ENCODE results near the gene SCEL. TPM values are rescaled to one million over a fixed set of nuclear protein-coding genes. Genes with fewer than 3 reads are reported as not detected.
"Not testable (repeated sequence)": the region's sequence is repeated elsewhere in the genome, so short reads cannot be mapped to it uniquely, and the experiment has no call there.

Gene SCEL
- polyA plus RNA-seq, 1 donor = 1.9 TPM

- not testable (repeated sequence) for H3K27me3 ChIP-seq (ENCODE audit: control insufficient read depth, insufficient read depth, low read length); DNase-seq; H3K36me3 ChIP-seq (ENCODE audit: control insufficient read depth, insufficient read depth, low read length); H3K4me1 ChIP-seq (ENCODE audit: control insufficient read depth, insufficient read depth, low read length); H3K27ac ChIP-seq (ENCODE audit: low read length); H3K4me3 ChIP-seq (ENCODE audit: low read length); H3K9me3 ChIP-seq (ENCODE audit: control insufficient read depth, low read depth, low read length)
- WGBS (ENCODE audit: insufficient coverage, low lambda C conversion rate) = no CpG with 5 or more reads among the region's 23 CpGs
Observed at GRCh38 chr13:77660016-77660415, 124.5 kb downstream of the SCEL start.

DNA sequence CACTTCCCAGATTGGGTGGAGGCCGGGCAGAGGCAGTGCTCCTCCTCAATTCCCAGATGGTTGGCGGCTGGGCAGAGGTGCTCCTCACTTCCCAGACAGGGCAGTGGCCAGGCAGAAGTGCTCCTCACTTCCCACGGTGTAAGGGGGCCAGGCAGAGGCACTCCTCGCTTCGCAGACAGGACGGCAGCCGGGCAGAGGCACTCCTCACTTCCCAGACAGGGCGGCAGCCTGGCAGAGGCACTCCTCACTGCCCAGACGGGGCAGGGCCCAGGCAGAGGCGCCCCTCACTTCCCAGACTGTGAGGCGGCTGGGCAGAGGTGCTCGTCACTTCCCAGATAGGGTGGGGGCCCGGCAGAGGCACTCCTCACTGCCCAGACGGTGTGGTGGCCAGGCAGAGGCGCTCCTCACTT is 125.3 kb downstream of the SCEL start:
- no peak for DNase-seq
- Histone ChIP-seq H3K4me1 (ENCODE audit: control insufficient read depth, insufficient read depth, low read length) (no peaks in the 10 kb centered on the region), H3K9me3 (ENCODE audit: control insufficient read depth, low read depth, low read length) (peaks cover 9% of the 10 kb centered on the region), H3K27me3 (ENCODE audit: control insufficient read depth, insufficient read depth, low read length) (no peaks in the 10 kb centered on the region), H3K4me3 (ENCODE audit: low read length) (no peak overlapping the region), H3K36me3 (ENCODE audit: control insufficient read depth, insufficient read depth, low read length) (no peaks in the 10 kb centered on the region), H3K27ac (ENCODE audit: low read length) (no peak overlapping the region)
- no CpG with 5 or more reads among the region's 15 CpGs for WGBS (ENCODE audit: insufficient coverage, low lambda C conversion rate)

GRCh38 chr13:77662301-77662700 is 126.8 kb downstream of the SCEL start:
- not testable (repeated sequence) for H3K9me3 ChIP-seq (ENCODE audit: control insufficient read depth, low read depth, low read length); DNase-seq; H3K27ac ChIP-seq (ENCODE audit: low read length); H3K4me3 ChIP-seq (ENCODE audit: low read length); H3K4me1 ChIP-seq (ENCODE audit: control insufficient read depth, insufficient read depth, low read length); H3K27me3 ChIP-seq (ENCODE audit: control insufficient read depth, insufficient read depth, low read length); H3K36me3 ChIP-seq (ENCODE audit: control insufficient read depth, insufficient read depth, low read length)
- WGBS (ENCODE audit: insufficient coverage, low lambda C conversion rate) = no CpG with 5 or more reads among the region's 16 CpGs

GRCh38 chr13:77662831-77663230 is 127.3 kb downstream of the SCEL start:
- DNase-seq; H3K36me3 ChIP-seq (ENCODE audit: control insufficient read depth, insufficient read depth, low read length); H3K4me3 ChIP-seq (ENCODE audit: low read length); H3K27me3 ChIP-seq (ENCODE audit: control insufficient read depth, insufficient read depth, low read length); H3K9me3 ChIP-seq (ENCODE audit: control insufficient read depth, low read depth, low read length); H3K27ac ChIP-seq (ENCODE audit: low read length); H3K4me1 ChIP-seq (ENCODE audit: control insufficient read depth, insufficient read depth, low read length): not testable (repeated sequence)
- WGBS (ENCODE audit: insufficient coverage, low lambda C conversion rate) = no CpG with 5 or more reads among the region's 15 CpGs

DNA sequence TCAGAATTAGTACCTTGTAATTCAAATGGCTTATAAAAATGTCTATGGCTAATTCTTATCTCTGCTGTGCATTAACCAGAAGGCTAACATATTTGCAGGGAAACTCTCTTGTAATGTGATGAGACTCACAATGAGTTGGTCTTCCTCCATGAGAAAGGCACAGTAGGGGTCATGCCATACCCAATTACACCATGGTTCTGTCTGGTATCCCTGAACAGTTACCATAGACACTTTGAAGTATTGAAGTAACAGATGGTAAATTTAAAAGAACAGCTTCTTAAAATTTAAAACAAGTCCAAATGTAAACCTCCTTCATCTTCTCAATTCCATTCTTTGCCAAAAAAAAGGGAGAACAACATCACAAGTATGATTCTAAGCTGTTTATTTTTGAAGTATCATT is 139.3 kb downstream of the SCEL start:
- Histone ChIP-seq H3K9me3 (ENCODE audit: control insufficient read depth, low read depth, low read length) (no peaks in the 10 kb centered on the region), H3K27me3 (ENCODE audit: control insufficient read depth, insufficient read depth, low read length) (no peaks in the 10 kb centered on the region), H3K27ac (ENCODE audit: low read length) (no peak overlapping the region), H3K4me1 (ENCODE audit: control insufficient read depth, insufficient read depth, low read length) (no peaks in the 10 kb centered on the region), H3K36me3 (ENCODE audit: control insufficient read depth, insufficient read depth, low read length) (no peaks in the 10 kb centered on the region), H3K4me3 (ENCODE audit: low read length) (no peak overlapping the region)
- no peak for DNase-seq

GRCh38 chr13:77678691-77679235 is 143.3 kb downstream of the SCEL start:
- Histone ChIP-seq H3K36me3 (ENCODE audit: control insufficient read depth, insufficient read depth, low read length) (no peaks in the 10 kb centered on the region), H3K27me3 (ENCODE audit: control insufficient read depth, insufficient read depth, low read length) (no peaks in the 10 kb centered on the region), H3K4me3 (ENCODE audit: low read length) (no peak overlapping the region), H3K27ac (ENCODE audit: low read length) (no peak overlapping the region), H3K4me1 (ENCODE audit: control insufficient read depth, insufficient read depth, low read length) (no peaks in the 10 kb centered on the region), H3K9me3 (ENCODE audit: control insufficient read depth, low read depth, low read length) (no peaks in the 10 kb centered on the region)
- no peak for DNase-seq
- WGBS (ENCODE audit: insufficient coverage, low lambda C conversion rate) = no CpG with 5 or more reads among the region's 5 CpGs

DNA sequence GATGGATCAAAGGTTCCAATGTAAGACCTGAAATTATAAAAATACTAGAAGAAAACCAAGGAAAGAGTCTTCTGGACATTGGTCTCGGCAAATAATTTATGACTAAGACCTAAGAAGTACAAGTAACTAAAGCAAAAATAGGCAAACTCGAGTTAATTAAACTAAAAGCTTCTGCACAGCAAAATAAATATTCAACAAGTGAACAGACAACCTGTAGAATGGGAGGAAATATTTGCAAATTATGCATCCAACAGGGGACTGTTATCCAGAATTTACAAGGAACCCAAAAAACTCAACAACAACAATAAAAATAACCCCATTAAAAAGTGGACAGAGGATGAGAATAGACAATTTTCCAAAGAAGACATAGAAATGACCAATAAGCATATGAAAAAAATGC is 152.3 kb downstream of the SCEL start:
- 81% methylated on average over 2 of the region's 2 CpGs for WGBS (ENCODE audit: insufficient coverage, low lambda C conversion rate)
- Histone ChIP-seq H3K27me3 (ENCODE audit: control insufficient read depth, insufficient read depth, low read length) (no peaks in the 10 kb centered on the region), H3K27ac (ENCODE audit: low read length) (no peak overlapping the region), H3K4me1 (ENCODE audit: control insufficient read depth, insufficient read depth, low read length) (no peaks in the 10 kb centered on the region), H3K4me3 (ENCODE audit: low read length) (no peak overlapping the region), H3K36me3 (ENCODE audit: control insufficient read depth, insufficient read depth, low read length) (no peaks in the 10 kb centered on the region), H3K9me3 (ENCODE audit: control insufficient read depth, low read depth, low read length) (no peaks in the 10 kb centered on the region)
- DNase-seq = no peak

GRCh38 chr13:77691871-77692270 is 156.4 kb downstream of the SCEL start:
- no peaks in the 10 kb centered on the region for H3K4me1 ChIP-seq (ENCODE audit: control insufficient read depth, insufficient read depth, low read length)
- H3K4me3 ChIP-seq (ENCODE audit: low read length) = no peak overlapping the region
- WGBS (ENCODE audit: insufficient coverage, low lambda C conversion rate) = no CpG with 5 or more reads among the region's 1 CpG
- H3K36me3 ChIP-seq (ENCODE audit: control insufficient read depth, insufficient read depth, low read length) = no peaks in the 10 kb centered on the region
- H3K27ac ChIP-seq (ENCODE audit: low read length) = no peak overlapping the region
- peaks cover 13% of the 10 kb centered on the region for H3K27me3 ChIP-seq (ENCODE audit: control insufficient read depth, insufficient read depth, low read length)
- no peaks in the 10 kb centered on the region for H3K9me3 ChIP-seq (ENCODE audit: control insufficient read depth, low read depth, low read length)
- DNase-seq = no peak

DNA sequence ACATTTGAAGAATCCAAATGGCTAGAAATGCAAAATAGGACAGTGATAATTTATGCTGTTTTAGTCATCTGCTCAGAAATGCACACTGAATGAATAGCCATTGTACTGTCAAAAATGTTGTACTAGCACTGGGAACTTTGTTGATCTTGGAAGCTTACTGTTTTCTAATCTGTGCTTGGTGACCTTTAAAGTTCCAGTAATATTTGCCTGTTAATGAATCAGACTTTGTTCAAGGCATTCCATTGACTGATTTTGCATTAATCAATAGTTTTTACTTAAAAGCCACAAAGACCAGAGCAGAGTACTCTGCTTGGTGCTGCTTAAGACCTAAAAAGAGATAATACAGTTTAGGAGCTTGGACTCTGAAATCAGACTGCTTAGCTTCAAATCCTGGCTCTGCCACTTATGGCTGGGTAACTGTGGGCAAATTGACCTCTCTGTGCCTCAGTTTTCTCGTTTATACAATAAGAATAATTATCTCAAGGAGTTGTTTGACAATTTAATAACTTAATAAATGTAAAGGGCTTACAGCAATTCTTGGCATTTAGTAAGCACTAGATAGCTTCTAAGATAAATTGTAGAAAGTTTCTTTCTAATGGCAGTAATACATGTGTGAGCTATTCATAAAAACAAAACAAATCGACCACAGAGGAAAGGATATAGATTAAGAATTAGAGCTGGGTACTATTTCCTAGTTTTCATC is 157.4 kb downstream of the SCEL start:
- WGBS (ENCODE audit: insufficient coverage, low lambda C conversion rate) = no CpG with 5 or more reads among the region's 2 CpGs
- H3K4me3 ChIP-seq (ENCODE audit: low read length) = no peak overlapping the region
- peaks cover 17% of the 10 kb centered on the region for H3K27me3 ChIP-seq (ENCODE audit: control insufficient read depth, insufficient read depth, low read length)
- H3K27ac ChIP-seq (ENCODE audit: low read length) = no peak overlapping the region
- H3K9me3 ChIP-seq (ENCODE audit: control insufficient read depth, low read depth, low read length) = no peaks in the 10 kb centered on the region
- no peaks in the 10 kb centered on the region for H3K36me3 ChIP-seq (ENCODE audit: control insufficient read depth, insufficient read depth, low read length)
- H3K4me1 ChIP-seq (ENCODE audit: control insufficient read depth, insufficient read depth, low read length) = peaks cover 2% of the 10 kb centered on the region
- no peak for DNase-seq

DNA sequence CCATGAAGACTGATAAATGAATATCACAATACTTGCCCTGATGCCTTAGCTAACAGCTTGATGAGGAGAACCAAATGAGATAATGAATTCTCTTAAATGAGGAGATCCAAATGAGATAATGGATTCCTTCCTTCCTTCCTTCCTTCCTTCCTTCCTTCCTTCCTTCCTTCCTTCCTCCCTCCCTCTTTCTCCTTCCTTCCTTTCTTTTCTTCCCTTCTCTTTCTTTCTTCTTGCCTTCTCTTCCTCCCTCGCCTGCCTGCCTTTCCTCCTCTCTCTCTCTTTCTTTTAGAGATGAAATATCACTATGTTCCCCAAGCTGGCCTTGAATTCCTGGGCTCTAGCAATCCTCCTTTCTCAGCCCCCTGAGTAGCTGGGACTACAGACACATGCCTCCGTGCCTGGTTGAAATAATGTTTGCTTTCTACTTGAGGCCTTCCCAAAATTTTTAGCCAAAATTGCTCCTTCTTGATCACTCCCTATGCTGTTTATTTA is 158.0 kb downstream of the SCEL start:
- Histone ChIP-seq H3K27me3 (ENCODE audit: control insufficient read depth, insufficient read depth, low read length) (peaks cover 17% of the 10 kb centered on the region), H3K4me1 (ENCODE audit: control insufficient read depth, insufficient read depth, low read length) (peaks cover 2% of the 10 kb centered on the region), H3K27ac (ENCODE audit: low read length) (no peak overlapping the region), H3K4me3 (ENCODE audit: low read length) (no peak overlapping the region), H3K36me3 (ENCODE audit: control insufficient read depth, insufficient read depth, low read length) (no peaks in the 10 kb centered on the region), H3K9me3 (ENCODE audit: control insufficient read depth, low read depth, low read length) (no peaks in the 10 kb centered on the region)
- 63% methylated on average over 1 of the region's 2 CpGs for WGBS (ENCODE audit: insufficient coverage, low lambda C conversion rate)
- no peak for DNase-seq
